CD4-positive, alpha-beta memory T cell (primary cell): ENCODE measurements around the gene ZIC4. TPM values are rescaled to one million over a fixed set of nuclear protein-coding genes. Genes with fewer than 3 reads are reported as not detected.

Experiments
- CTCF ChIA-PET: fragments of 350-600 bp; sonication (Branson Sonifier 250); formaldehyde crosslinking; loops from one replicate; lab custom pipeline; 2021; ENCODE audit warnings: inconsistent platforms; ENCODE audit not compliant: partially characterized antibody; lab: Charles Lee
- POLR2A ChIA-PET: fragments of 350-600 bp; sonication (Branson Sonifier 250); formaldehyde crosslinking; loops from one replicate; lab custom pipeline; 2021; ENCODE audit not compliant: partially characterized antibody; lab: Charles Lee
- DNase-seq, 5 donors: peaks; one replicate each; pipeline versions ENCODE4 v3.0.0 to v3.0.0-alpha.2; 2020 to 2022; ENCODE audit warnings: mixed read lengths in 1 of 5
- H3K27ac ChIP-seq: one replicate; pipeline ENCODE4 v1.7.0; 2013; ENCODE audit warnings: low read depth, low read length
- H3K27me3 ChIP-seq: 2 replicates; pipeline ENCODE4 v1.7.0; 2013; ENCODE audit warnings: mild to moderate bottlenecking, low read length, moderate library complexity; ENCODE audit not compliant: insufficient read depth
- H3K36me3 ChIP-seq: 2 replicates; pipeline ENCODE4 v1.7.0; 2013; ENCODE audit warnings: mild to moderate bottlenecking, low read length, moderate library complexity; ENCODE audit not compliant: insufficient read depth
- H3K4me1 ChIP-seq: 2 replicates; pipeline ENCODE4 v1.7.0; 2013; ENCODE audit warnings: mild to moderate bottlenecking, low read length, moderate library complexity; ENCODE audit not compliant: insufficient read depth
- H3K4me3 ChIP-seq, 2 donors: one replicate each; pipeline ENCODE4 v1.7.0; 2013; ENCODE audit warnings: low read length in 2 of 2, mild to moderate bottlenecking in 1 of 2
- H3K9me3 ChIP-seq, 2 donors: one replicate each; pipeline ENCODE4 v1.7.0; 2013; ENCODE audit warnings: low read length in 2 of 2, control low read depth in 1 of 2; ENCODE audit not compliant: control insufficient read depth in 1 of 2
- H3K27ac Mint-ChIP-seq, 7 donors: one replicate each; pipeline ENCODE4 v1.8.0; 2020 to 2021; ENCODE audit warnings: mixed read lengths in 7 of 7, mild to moderate bottlenecking in 6 of 7, inconsistent platforms in 3 of 7, moderate library complexity in 3 of 7
- H3K27me3 Mint-ChIP-seq, 2 donors: one replicate each; pipeline ENCODE4 v1.8.0; 2020 to 2021; ENCODE audit warnings: mixed read lengths in 2 of 2
- H3K36me3 Mint-ChIP-seq, 2 donors: one replicate each; pipeline ENCODE4 v1.8.0; 2020 to 2021; ENCODE audit warnings: mixed read lengths in 2 of 2, inconsistent platforms in 1 of 2, mild to moderate bottlenecking in 1 of 2
- H3K4me1 Mint-ChIP-seq, 4 donors: one replicate each; pipeline ENCODE4 v1.8.0; 2020 to 2021; ENCODE audit warnings: mixed read lengths in 4 of 4, mild to moderate bottlenecking in 1 of 4
- H3K4me3 Mint-ChIP-seq, 8 donors: one replicate each; pipeline ENCODE4 v1.8.0; 2020 to 2021; ENCODE audit warnings: mixed read lengths in 8 of 8, mild to moderate bottlenecking in 7 of 8, moderate library complexity in 6 of 8, inconsistent platforms in 3 of 8
- H3K9me3 Mint-ChIP-seq, 8 donors: one replicate each; pipeline ENCODE4 v1.8.0; 2020 to 2021; ENCODE audit warnings: mixed read lengths in 8 of 8, mild to moderate bottlenecking in 5 of 8, inconsistent platforms in 3 of 8, moderate library complexity in 1 of 8
- intact Hi-C: fragments of 100-400 bp; cut with micrococcal nuclease; formaldehyde crosslinking; loops from one replicate; pipeline ENCODE4 v1.15.1; 2023
- polyA plus RNA-seq, 2 donors: library from polyadenylated mRNA; unstranded; fragments of 300-500 nt; fragmentation: Illumina TruSeq; gene quantifications; one replicate each; pipeline ENCODE4 v1.2.3, GENCODE V29; 2021
- total RNA-seq, 2 experiments: library from RNA; stranded (reverse); gene quantifications; one replicate each; pipeline ENCODE4 v1.2.3, GENCODE V29; 2021

ZIC4 gene
- total and polyA plus RNA-seq, 4 experiments from 2014 or later, result not detected

DNA sequence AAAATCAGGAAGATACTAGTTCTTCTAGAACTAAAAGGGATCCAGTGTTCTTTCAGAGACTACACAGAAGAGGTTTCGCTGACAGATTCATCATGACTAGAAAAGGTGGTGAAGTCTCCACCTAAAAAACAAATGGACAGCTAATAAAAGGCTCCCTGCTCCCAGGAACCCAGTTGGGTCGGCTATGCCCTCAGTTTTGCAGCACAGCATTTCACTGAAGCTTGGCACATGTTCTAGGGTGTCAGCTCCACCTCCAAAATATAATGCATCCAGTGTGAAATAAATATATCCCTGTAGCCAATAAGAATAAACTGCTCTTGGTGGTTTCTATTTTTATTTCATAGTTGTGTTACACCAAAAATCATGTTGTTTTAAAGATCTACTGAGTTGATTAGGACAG lies 55.0 kb downstream of the ZIC4 start:
- ChIA-PET CTCF (no interaction called here), POLR2A (no interaction called here)
- Mint-ChIP-seq H3K27ac (no peak overlapping the region), H3K9me3 (peaks cover 2 to 23% (median 10%) of the 10 kb centered on the region in 8 donors), H3K36me3 (no peaks in the 10 kb centered on the region), H3K27me3 (peaks cover 18 to 21% of the 10 kb centered on the region in 2 donors), H3K4me3 (no peak overlapping the region), H3K4me1 (no peaks in the 10 kb centered on the region)
- DNase-seq, result no peak
- Histone ChIP-seq H3K36me3 (no peaks in the 10 kb centered on the region), H3K9me3 (no peaks in the 10 kb centered on the region), H3K4me1 (no peaks in the 10 kb centered on the region), H3K4me3 (no peak overlapping the region), H3K27ac (no peak overlapping the region), H3K27me3 (peaks cover 18% of the 10 kb centered on the region)
- intact Hi-C loops, result no loop called here

DNA sequence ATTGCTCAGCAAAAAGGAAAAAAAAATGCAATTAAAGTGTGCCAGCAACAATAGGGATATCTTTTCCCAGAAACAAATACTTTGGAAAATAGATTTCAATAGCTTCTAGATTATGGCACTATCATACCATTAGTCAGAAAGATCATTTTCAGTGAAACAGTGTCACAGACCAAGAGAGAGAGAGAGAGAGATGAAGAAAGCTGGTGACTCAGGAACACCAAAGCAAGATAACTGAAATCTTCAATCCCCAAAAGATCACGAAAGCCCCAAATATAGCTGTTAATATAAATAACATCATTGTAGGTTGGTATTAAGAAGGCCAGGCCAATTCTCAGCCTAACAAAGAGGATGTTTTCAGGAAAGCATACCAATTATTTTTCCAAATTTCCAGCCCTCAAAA lies 57.4 kb downstream of the ZIC4 start:
- Histone ChIP-seq H3K27me3 (peaks cover 3% of the 10 kb centered on the region), H3K27ac (no peak overlapping the region), H3K36me3 (no peaks in the 10 kb centered on the region), H3K4me3 (no peak overlapping the region), H3K4me1 (no peaks in the 10 kb centered on the region), H3K9me3 (no peaks in the 10 kb centered on the region)
- ChIA-PET CTCF (no interaction called here), POLR2A (no interaction called here)
- peaks cover 0 to 9% (median 3%) of the 10 kb centered on the region in 8 donors for H3K9me3 Mint-ChIP-seq
- H3K27me3 Mint-ChIP-seq, result peaks cover 2 to 4% of the 10 kb centered on the region in 2 donors
- no peak overlapping the region for H3K27ac Mint-ChIP-seq
- H3K4me1 Mint-ChIP-seq, result no peaks in the 10 kb centered on the region
- DNase-seq, result no peak
- H3K36me3 Mint-ChIP-seq, result no peaks in the 10 kb centered on the region
- intact Hi-C loops, result no loop called here
- no peak overlapping the region for H3K4me3 Mint-ChIP-seq

DNA sequence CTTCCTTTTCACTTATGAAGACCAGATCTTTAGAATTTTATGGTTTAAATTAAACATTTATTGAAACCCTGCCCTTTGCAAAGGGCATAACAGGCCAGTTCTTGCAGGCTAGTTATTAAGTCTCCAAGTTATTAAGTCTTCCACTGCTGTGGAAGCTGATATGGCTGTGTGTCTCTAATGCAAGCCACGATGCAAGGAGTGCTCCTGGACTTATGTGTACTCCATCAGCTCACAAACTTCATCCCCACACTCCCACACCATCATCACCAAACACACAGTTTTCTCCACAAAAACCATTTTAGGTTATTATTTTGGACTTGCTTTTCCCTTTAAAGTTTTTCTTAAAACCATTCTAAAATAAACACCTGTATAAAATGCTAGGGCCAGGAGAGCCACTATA lies 62.4 kb downstream of the ZIC4 start:
- H3K9me3 Mint-ChIP-seq, result peaks cover 0 to 4% (median 2%) of the 10 kb centered on the region in 8 donors
- H3K27ac Mint-ChIP-seq, result no peak overlapping the region
- no peak overlapping the region for H3K4me3 Mint-ChIP-seq
- H3K27me3 Mint-ChIP-seq, result no peaks in the 10 kb centered on the region
- ChIA-PET POLR2A (no interaction called here), CTCF (no interaction called here)
- no peaks in the 10 kb centered on the region for H3K4me1 Mint-ChIP-seq
- Histone ChIP-seq H3K4me3 (no peak overlapping the region), H3K4me1 (no peaks in the 10 kb centered on the region), H3K36me3 (no peaks in the 10 kb centered on the region), H3K27ac (no peak overlapping the region), H3K27me3 (no peaks in the 10 kb centered on the region), H3K9me3 (no peaks in the 10 kb centered on the region)
- no peaks in the 10 kb centered on the region for H3K36me3 Mint-ChIP-seq
- intact Hi-C loops, result no loop called here
- no peak for DNase-seq

DNA sequence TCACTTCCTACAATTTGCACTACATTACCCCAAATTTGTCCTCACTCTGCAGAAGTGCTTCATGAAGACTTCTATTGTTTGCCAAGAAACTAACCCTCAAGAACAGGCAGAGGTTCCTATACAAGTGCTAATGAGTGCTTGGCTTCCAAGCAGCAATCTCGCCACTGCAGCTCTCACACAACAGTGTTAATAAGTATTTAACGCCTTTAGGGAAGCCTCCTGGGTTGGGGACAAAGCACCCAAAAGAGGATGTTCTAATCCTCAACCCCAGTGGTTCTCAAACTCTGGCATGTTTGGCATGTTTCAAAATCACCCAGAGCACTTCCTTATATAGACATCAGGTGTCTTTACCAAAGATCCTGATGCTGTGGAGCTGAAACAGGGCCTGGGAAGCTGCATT lies 64.6 kb downstream of the ZIC4 start:
- intact Hi-C loops, result no loop called here
- Mint-ChIP-seq H3K27ac (no peak overlapping the region), H3K4me3 (no peak overlapping the region), H3K27me3 (no peaks in the 10 kb centered on the region), H3K9me3 (peaks cover 0 to 4% (median 3%) of the 10 kb centered on the region in 8 donors), H3K4me1 (no peaks in the 10 kb centered on the region), H3K36me3 (no peaks in the 10 kb centered on the region)
- no peak overlapping the region for H3K27ac ChIP-seq
- no peaks in the 10 kb centered on the region for H3K36me3 ChIP-seq
- no peaks in the 10 kb centered on the region for H3K9me3 ChIP-seq
- no peak for DNase-seq
- CTCF ChIA-PET, result no interaction called here
- no peak overlapping the region for H3K4me3 ChIP-seq
- POLR2A ChIA-PET, result no interaction called here
- H3K4me1 ChIP-seq, result no peaks in the 10 kb centered on the region
- no peaks in the 10 kb centered on the region for H3K27me3 ChIP-seq

DNA sequence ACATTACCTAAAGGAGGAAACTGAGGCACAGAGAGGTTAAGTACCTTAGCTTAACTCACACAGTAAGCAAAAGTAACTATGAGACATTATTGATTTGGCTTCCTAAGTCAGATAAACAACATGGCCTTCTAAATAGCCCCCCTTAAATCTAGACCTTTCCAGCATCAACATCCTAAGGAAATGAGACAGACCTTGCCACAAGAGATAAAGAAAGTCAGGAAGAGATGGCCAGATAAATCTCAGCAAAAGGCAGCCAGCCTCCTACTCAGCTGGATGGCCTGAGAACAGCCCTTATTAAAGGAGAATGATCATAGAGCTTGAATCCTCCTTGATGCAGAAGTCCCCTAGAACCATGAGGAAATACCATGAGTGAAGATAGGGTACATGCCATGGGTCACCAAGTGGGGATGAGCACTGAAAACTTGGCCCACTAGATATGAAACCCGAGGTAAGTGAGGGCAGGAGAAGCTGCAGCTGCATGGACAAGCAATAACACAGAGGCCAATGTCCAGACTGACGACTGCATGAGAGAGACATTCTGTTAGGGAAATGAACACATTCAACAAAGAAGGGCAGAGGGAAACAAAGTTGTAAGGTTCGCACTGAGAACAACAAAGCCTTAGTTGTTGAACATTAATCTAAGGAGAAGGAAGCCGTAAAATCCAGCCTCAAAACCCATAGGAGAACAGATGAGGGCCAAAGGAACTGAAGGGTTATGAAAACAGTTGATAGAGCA lies 69.6 kb downstream of the ZIC4 start:
- ChIA-PET POLR2A (no interaction called here), CTCF (no interaction called here)
- H3K27ac ChIP-seq, result no peak overlapping the region
- DNase-seq, result no peak
- Mint-ChIP-seq H3K4me1 (no peaks in the 10 kb centered on the region), H3K9me3 (peaks cover 0 to 5% (median 0%) of the 10 kb centered on the region in 8 donors), H3K4me3 (no peak overlapping the region), H3K36me3 (no peaks in the 10 kb centered on the region), H3K27me3 (no peaks in the 10 kb centered on the region), H3K27ac (no peak overlapping the region)
- no peaks in the 10 kb centered on the region for H3K36me3 ChIP-seq
- H3K4me1 ChIP-seq, result no peaks in the 10 kb centered on the region
- no peak overlapping the region for H3K4me3 ChIP-seq
- intact Hi-C loops, result no loop called here
- no peaks in the 10 kb centered on the region for H3K9me3 ChIP-seq
- H3K27me3 ChIP-seq, result no peaks in the 10 kb centered on the region

Other genes with a start within 250 kb of the ZIC4 start
- gene ZIC1, start 2.8 kb upstream of the ZIC4 start, total RNA-seq, result not detected
- gene ZIC1, start 2.8 kb upstream of the ZIC4 start, polyA plus RNA-seq, result not detected